GM18502 (cell line): ENCODE measurements around the gene ETFA.
A peak's percentile ranks its signal among the peaks of the same experiment; 100 is the strongest.

Source experiments
- ATAC-seq: cut with Tn5 transposase; IDR thresholded peaks from one replicate; pipeline ENCODE4 v1.9.1; 2021; ENCODE audit warnings: mild to moderate bottlenecking; ENCODE audit not compliant: unreplicated experiment, poor library complexity

The ETFA gene

DNA sequence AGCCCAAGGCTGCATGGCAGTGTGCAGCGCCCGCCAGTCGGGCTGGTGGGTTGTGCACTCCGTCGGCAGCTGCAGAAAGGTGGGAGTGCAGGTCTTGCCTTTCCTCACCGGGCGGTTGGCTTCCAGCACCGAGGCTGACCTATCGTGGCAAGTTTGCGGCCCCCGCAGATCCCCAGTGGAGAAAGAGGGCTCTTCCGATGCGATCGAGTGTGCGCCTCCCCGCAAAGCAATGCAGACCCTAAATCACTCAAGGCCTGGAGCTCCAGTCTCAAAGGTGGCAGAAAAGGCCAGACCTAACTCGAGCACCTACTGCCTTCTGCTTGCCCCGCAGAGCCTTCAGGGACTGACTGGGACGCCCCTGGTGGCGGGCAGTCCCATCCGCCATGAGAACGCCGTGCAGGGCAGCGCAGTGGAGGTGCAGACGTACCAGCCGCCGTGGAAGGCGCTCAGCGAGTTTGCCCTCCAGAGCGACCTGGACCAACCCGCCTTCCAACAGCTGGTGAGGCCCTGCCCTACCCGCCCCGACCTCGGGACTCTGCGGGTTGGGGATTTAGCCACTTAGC is 29.6 kb upstream of the ETFA start:
- ATAC-seq, result no peak

GRCh38 chr15:76340198-76340802 is 29.0 kb upstream of the ETFA start:
- ATAC-seq, result no peak

- ATAC-seq, result no peak
Observed at GRCh38 chr15:76339305-76340197, 28.3 kb upstream of the ETFA start.

DNA sequence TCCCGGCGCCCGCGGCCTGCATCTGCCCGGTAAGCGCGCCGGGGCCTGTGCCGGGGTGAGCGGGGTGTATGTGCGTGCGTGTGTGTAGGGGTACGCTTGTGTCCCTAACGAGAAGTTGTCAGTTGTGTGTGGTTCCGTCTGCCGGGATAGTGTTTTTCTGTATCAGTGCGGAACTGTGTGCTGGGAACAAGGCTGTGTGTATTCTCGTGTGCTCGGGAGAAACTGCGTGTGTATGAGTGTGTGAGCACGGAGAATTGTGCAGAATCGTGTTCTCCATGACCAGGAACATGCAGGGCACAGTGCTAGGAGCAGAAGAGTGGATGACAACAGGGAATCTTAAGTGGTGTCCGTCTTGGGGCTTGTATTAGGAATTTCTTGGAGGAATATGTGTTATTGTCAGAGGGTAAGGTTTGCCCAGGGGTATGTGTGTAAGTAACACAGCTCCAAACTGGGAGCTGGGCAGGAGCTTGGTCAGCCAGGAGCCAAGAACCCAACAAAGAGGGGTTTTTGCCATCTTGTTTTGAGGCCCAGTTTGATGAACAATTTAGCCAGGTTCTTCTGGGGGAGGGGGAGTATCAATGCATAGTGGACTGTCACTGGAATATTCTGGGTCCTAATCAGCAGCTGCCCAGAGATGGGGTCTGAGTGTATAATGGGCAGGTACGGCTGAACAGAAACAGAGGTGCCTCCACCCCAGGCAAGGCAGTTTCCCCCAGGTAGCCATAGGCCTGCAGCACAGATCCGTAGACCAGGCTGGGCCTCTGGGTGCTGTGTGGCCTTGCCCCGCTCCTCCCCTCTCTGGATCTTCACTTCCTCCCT is 27.4 kb upstream of the ETFA start:
- ATAC-seq, result no peak

- ATAC-seq, result no peak
Observed at GRCh38 chr15:76337696-76338485, 26.6 kb upstream of the ETFA start.

DNA sequence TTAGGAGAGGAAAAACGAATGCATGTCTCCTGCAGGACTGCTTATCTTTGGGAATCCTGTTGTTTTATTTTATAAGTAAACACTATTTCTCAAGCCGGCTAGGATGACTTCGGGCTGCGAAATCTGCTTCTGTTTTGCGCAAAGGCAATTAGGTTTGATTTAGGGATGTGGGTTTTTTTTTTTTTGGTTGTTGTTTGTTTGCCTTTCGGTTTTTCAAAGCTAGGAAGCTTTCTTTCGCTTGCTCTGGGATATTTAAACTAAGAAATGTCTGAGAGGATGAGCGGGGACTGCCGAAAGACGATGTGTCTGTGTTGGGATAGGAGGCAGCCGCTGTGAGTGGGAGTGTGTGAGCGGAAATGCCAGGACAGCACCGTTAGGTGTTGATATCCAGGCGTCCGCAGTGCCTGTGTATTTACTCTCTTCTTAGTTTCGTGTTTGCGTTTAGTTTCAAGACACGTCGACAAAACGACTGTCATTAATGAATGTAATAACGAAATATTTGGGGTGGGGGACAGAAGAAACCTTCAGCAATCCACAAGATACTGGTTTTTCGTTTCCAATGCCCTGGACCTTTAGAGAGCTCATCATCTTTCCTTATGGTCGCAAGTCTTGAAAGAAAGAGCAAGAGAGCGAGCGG is 25.9 kb upstream of the ETFA start:
- no peak for ATAC-seq

- peak; percentile 56 for ATAC-seq
Observed at GRCh38 chr15:76336254-76337058, 25.2 kb upstream of the ETFA start, which contains the start of gene ISL2. TSS of gene ISL2 (plus strand) at chr15:76336773. CDS start at chr15:76336884, 111 bp downstream.

DNA sequence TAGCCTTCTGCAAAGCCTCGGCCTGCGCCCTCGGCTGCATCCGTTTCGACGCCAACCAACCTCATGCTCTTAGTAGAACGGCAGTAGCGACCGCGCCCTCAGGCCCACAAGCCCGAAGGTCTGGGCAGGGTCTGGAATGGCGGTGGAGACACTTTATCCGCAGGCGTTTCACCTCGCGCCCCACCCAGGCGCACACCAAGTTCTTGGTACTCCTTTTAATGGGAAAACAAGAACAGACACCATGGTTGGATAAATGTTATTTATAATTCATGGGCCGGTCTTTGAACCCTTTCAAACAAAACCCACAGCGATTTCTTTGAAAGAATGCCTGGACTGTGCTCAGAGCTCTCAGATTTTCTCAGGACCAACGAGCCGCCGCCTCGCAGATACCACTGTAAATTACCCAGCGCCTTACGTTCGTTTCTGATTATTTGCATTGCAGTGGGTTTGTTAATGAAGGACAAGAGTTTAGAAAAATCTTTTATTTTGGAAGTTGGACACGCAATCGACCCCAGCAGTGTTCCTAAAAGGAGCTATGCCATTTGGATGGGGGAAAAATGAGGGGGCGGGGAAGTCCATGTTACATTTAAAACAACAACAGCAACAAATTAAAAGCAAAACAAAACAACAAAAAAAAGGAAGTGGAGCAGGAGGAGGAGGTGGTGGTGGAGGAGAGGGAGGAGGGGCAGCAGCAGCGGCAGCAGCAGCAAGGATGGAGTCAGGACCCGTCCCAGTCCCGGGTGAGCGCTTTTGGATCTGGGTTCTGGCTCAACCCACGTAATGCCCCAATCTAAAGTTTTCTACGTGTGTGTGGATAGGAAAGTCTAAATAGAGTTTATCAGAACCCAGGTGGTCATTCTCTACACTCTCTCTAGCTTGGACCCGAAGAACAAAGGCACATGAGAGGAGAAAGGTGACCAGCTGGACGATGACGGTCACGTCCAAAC is 24.3 kb upstream of the ETFA start:
- peak; percentile 2 for ATAC-seq

DNA sequence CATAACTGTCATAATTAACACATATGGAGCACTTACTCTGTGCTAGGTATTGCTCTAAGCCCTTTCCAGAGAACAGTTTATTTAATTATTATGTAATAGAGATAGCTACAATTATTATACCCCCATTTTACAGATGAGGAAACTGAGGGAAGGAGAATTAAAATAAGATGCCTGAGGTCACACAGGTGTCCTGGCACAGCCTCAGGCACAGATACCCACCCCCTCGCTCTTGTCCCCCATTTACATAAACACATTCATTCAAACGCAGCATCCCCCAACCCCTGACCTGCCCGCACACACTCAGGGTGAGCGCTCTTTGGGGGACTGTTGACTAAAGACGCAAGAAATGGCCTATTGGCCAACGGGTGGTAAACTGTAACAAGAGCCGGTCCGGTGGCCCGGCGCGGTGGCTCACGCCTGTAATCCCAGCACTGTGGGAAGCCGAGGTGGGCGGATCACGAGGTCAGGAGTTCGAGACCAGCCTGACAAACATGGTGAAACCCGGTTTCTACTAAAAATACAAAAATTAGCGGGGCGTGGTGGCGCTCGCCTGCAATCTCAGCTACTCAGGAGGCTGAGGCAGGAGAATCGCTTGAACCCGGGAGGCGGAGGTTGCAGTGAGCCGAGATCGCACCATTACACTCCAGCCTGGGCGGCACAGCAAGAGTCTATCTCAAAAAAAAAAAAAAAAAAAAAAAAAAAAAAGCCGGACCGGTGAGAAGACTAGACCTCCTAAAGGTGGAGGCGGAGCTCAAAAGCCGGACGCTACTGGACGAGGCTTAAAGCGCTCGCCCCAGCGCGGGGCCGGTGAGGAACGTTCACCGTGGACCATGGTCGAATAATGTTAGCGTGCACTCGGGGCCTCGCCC is 23.4 kb upstream of the ETFA start:
- no peak for ATAC-seq

- no peak for ATAC-seq
Observed at GRCh38 chr15:76333720-76334437, 22.6 kb upstream of the ETFA start.

GRCh38 chr15:76333309-76333708 is 22.0 kb upstream of the ETFA start:
- ATAC-seq, result no peak

GRCh38 chr15:76332796-76333195 is 21.5 kb upstream of the ETFA start:
- ATAC-seq, result no peak

GRCh38 chr15:76330080-76330680 is 18.9 kb upstream of the ETFA start:
- ATAC-seq, result no peak

GRCh38 chr15:76328958-76329357 is 17.7 kb upstream of the ETFA start:
- no peak for ATAC-seq

GRCh38 chr15:76328106-76328696 is 16.9 kb upstream of the ETFA start:
- ATAC-seq, result no peak
